Vagina (tissue), 2 donors: ENCODE measurements around the gene BCL6. TPM values are rescaled to one million over a fixed set of nuclear protein-coding genes. Genes with fewer than 3 reads are reported as not detected.

Experiments
- DNase-seq, 2 donors: peaks; one replicate each; pipeline ENCODE4 v3.0.0-alpha.2; 2017; ENCODE audit errors: extremely low spot score in 2 of 2
- H3K27ac ChIP-seq: fragments of 200-600 bp; sonication (generic); one replicate; pipeline ENCODE4 v1.5.1; 2019
- H3K27me3 ChIP-seq: fragments of 200-600 bp; sonication (generic); one replicate; pipeline ENCODE4 v1.5.1; 2019
- H3K36me3 ChIP-seq, 2 donors: fragments of 200-600 bp; sonication (generic); one replicate each; pipeline ENCODE4 v1.5.1; 2017 to 2019
- H3K4me1 ChIP-seq: fragments of 200-600 bp; sonication (generic); one replicate; pipeline ENCODE4 v1.5.1; 2019
- H3K4me3 ChIP-seq, 2 donors: fragments of 200-600 bp; sonication (generic); 1 replicate in 1 of 2; 2 replicates in 1 of 2; pipeline ENCODE4 v1.5.1; 2016 to 2019
- H3K9me3 ChIP-seq: fragments of 200-600 bp; sonication (generic); one replicate; pipeline ENCODE4 v1.5.1; 2019
- POLR2A ChIP-seq, 2 donors: fragments of 450-650 bp; IDR thresholded peaks; one replicate each; pipeline ENCODE4 v1.6.1; 2017; ENCODE audit warnings: antibody characterized with exemption in 2 of 2, mild to moderate bottlenecking in 2 of 2, moderate library complexity in 2 of 2
- POLR2AphosphoS5 ChIP-seq, 2 donors: sonication (generic); formaldehyde crosslinking; IDR thresholded peaks; one replicate each; pipeline ENCODE4 v1.9.0; 2017; ENCODE audit warnings: antibody characterized with exemption in 2 of 2, mild to moderate bottlenecking in 2 of 2, low read depth in 1 of 2; ENCODE audit not compliant: insufficient read depth in 1 of 2
- intact Hi-C: fragments of 100-400 bp; cut with DNase I; formaldehyde crosslinking; loops from one replicate; pipeline ENCODE4 v1.15.1; 2023
- total RNA-seq: library from RNA; depleted of rRNA; stranded (reverse); fragments of >200 nt; gene quantifications from one replicate; pipeline ENCODE4 v1.2.3, GENCODE V29; 2016
- TF ChIP-seq, protein P1 (sequence below), 3 experiments: fragments of 450-650 bp in 2 of 3; fragments of 200-600 bp in 1 of 3; sonication (generic) in 1 of 3; IDR thresholded peaks; one replicate each; pipeline ENCODE4 v1.5.1; 2017 to 2019; ENCODE audit warnings: antibody characterized with exemption in 3 of 3, mild to moderate bottlenecking in 2 of 3, moderate library complexity in 2 of 3

BCL6 gene
- total RNA-seq, 1 donor from 2014 or later = 133 TPM

GRCh38 chr3:187709155-187709554 is 36.1 kb downstream of the BCL6 start:
- TF ChIP-seq, protein P1, sequence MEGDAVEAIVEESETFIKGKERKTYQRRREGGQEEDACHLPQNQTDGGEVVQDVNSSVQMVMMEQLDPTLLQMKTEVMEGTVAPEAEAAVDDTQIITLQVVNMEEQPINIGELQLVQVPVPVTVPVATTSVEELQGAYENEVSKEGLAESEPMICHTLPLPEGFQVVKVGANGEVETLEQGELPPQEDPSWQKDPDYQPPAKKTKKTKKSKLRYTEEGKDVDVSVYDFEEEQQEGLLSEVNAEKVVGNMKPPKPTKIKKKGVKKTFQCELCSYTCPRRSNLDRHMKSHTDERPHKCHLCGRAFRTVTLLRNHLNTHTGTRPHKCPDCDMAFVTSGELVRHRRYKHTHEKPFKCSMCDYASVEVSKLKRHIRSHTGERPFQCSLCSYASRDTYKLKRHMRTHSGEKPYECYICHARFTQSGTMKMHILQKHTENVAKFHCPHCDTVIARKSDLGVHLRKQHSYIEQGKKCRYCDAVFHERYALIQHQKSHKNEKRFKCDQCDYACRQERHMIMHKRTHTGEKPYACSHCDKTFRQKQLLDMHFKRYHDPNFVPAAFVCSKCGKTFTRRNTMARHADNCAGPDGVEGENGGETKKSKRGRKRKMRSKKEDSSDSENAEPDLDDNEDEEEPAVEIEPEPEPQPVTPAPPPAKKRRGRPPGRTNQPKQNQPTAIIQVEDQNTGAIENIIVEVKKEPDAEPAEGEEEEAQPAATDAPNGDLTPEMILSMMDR (IDR thresholded peaks at IDR 0.05) = no peak
- TF ChIP-seq POLR2A (IDR thresholded peaks at IDR 0.05) = no peak
- TF ChIP-seq POLR2AphosphoS5 (IDR thresholded peaks at IDR 0.05; ENCODE audit: insufficient read depth in 1 of 2, low read depth in 1 of 2) = no peak
- H3K4me1 ChIP-seq = no peaks in the 10 kb centered on the region
- no peaks in the 10 kb centered on the region for H3K9me3 ChIP-seq
- H3K36me3 ChIP-seq = no peaks in the 10 kb centered on the region
- no peaks in the 10 kb centered on the region for H3K27me3 ChIP-seq
- H3K4me3 ChIP-seq = no peak overlapping the region
- intact Hi-C loops = no loop called here
- no peak overlapping the region for H3K27ac ChIP-seq
- DNase-seq = no peak

DNA sequence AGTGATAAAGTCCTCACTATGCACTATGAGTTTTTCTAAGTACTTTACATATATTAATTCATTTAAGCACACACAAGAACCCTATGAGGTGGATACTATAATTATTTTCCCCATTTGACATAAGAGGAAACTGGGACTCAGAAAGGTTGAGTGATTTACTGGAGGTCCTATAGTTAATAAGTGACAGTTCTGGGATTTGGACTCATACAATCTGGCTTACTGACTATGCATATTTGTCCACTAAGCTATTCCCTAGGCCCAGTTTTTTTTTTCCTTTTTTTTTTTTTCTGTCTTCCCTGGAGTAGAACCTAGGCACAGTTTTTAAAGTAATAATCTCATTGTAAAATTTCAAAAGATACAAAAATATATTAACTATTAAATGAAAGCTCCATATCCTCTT is 36.6 kb downstream of the BCL6 start:
- no peak overlapping the region for H3K4me3 ChIP-seq
- H3K9me3 ChIP-seq = no peaks in the 10 kb centered on the region
- DNase-seq = no peak
- TF ChIP-seq POLR2A (IDR thresholded peaks at IDR 0.05) (no peak), POLR2AphosphoS5 (IDR thresholded peaks at IDR 0.05; ENCODE audit: insufficient read depth in 1 of 2, low read depth in 1 of 2) (no peak)
- TF ChIP-seq, protein P1 (IDR thresholded peaks at IDR 0.05) = no peak
- H3K27ac ChIP-seq = no peak overlapping the region
- intact Hi-C loops = no loop called here
- no peaks in the 10 kb centered on the region for H3K27me3 ChIP-seq
- no peaks in the 10 kb centered on the region for H3K4me1 ChIP-seq
- H3K36me3 ChIP-seq = no peaks in the 10 kb centered on the region

DNA sequence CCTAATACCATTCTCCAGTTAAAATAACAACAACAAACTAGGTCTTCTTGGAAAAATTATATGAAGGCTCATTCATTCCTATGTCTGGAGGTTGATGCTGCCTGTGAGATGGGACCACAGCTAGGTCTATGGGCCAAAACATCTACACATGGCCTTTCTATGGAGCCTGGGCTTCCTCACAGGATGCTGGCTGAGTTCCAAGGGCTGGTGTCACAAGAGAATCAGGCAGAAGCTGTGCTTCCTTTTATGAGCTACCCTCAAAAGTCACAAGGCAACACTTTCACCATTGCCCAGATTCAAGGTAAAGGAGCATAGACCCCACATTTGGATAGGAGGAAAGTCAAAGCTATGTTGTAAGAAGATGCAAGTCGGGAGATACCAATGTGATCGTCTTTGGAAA is 38.3 kb downstream of the BCL6 start:
- Histone ChIP-seq H3K4me1 (no peaks in the 10 kb centered on the region), H3K4me3 (no peak overlapping the region), H3K9me3 (no peaks in the 10 kb centered on the region), H3K27ac (no peak overlapping the region), H3K27me3 (no peaks in the 10 kb centered on the region), H3K36me3 (no peaks in the 10 kb centered on the region)
- DNase-seq = no peak
- intact Hi-C loops = no loop called here
- TF ChIP-seq POLR2A (IDR thresholded peaks at IDR 0.05) (no peak), POLR2AphosphoS5 (IDR thresholded peaks at IDR 0.05; ENCODE audit: insufficient read depth in 1 of 2, low read depth in 1 of 2) (no peak)
- TF ChIP-seq, protein P1 (IDR thresholded peaks at IDR 0.05) = no peak

DNA sequence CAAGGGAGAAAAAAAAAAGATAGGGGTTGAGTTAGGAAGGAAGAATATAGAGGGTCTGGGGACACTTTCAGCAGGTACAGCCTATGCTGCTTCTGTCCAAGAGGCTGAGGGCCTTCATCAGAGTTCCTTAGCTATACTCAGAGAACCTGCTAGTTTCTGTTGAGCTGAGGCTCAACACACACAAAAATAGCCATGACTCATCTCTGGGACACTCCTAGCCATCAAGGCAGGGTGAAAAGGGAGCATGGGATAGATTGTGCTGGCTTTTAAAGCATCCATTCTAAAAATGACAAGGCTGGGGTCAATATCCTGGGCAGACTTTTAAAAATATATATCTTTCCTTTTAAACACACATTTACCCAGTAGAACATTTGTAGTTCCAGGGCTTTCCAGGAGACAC is 40.1 kb downstream of the BCL6 start:
- no peaks in the 10 kb centered on the region for H3K4me1 ChIP-seq
- intact Hi-C loops = no loop called here
- no peak overlapping the region for H3K27ac ChIP-seq
- H3K4me3 ChIP-seq = no peak overlapping the region
- H3K27me3 ChIP-seq = no peaks in the 10 kb centered on the region
- no peaks in the 10 kb centered on the region for H3K36me3 ChIP-seq
- no peak for DNase-seq
- no peaks in the 10 kb centered on the region for H3K9me3 ChIP-seq
- TF ChIP-seq POLR2A (IDR thresholded peaks at IDR 0.05) (no peak), POLR2AphosphoS5 (IDR thresholded peaks at IDR 0.05; ENCODE audit: insufficient read depth in 1 of 2, low read depth in 1 of 2) (no peak)
- TF ChIP-seq, protein P1 (IDR thresholded peaks at IDR 0.05) = no peak

GRCh38 chr3:187702507-187703033 is 42.7 kb downstream of the BCL6 start, which contains the start of gene RTP2:
TSS of gene RTP2 (minus strand) at chr3:187702557. CDS start at chr3:187702128, 429 bp downstream.
- no peak for TF ChIP-seq POLR2AphosphoS5 (IDR thresholded peaks at IDR 0.05; ENCODE audit: insufficient read depth in 1 of 2, low read depth in 1 of 2)
- no peak for TF ChIP-seq POLR2A (IDR thresholded peaks at IDR 0.05)
- TF ChIP-seq, protein P1 (IDR thresholded peaks at IDR 0.05) = no peak
- no peak within 1 kb of the TSS for H3K4me3 ChIP-seq
- H3K36me3 ChIP-seq = no peaks in the 10 kb centered on the region
- H3K27ac ChIP-seq = no peak within 1 kb of the TSS
- H3K4me1 ChIP-seq = no peaks in the 10 kb centered on the region
- no peak for DNase-seq
- intact Hi-C loops = no loop called here
- no peaks in the 10 kb centered on the region for H3K9me3 ChIP-seq
- no peaks in the 10 kb centered on the region for H3K27me3 ChIP-seq
